ENCODE results near the gene KDM4F.

The KDM4F gene

DNA sequence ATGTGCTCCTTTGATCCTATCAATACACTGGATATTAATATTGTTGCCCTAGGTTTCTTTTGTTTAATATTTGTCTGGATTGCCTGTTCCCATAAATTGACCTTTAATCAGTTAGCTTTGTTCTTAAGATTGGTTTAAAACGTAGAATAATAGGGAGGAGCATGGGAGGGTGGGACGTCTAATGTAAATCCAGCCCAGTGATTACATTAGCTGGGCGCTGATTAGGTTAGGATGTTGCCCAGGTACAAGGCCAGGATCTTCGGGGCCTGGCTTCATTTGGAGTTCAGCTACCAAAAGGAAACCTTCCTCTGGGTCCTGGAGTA is 17.5 kb downstream of the KDM4F start, which contains the start of gene SRSF8:
Gene SRSF8, plus strand, starts transcription at position 204 of the 323 bp plus-strand sequence. CDS start 308 bp downstream, outside the sequence.
- H3K27me3 ChIP-seq (ENCODE audit: control insufficient read depth, insufficient read depth, low read length), result no peaks in the 10 kb centered on the region
- no peaks in the 10 kb centered on the region for H3K9me3 ChIP-seq (ENCODE audit: control insufficient read depth, low read depth, low read length)
- peak within 1 kb of the TSS; percentile 85 for H3K4me3 ChIP-seq (ENCODE audit: low read length)
- no peaks in the 10 kb centered on the region for H3K36me3 ChIP-seq (ENCODE audit: control insufficient read depth, low read depth, low read length)
- no peak within 1 kb of the TSS for H3K27ac ChIP-seq (ENCODE audit: low read length)
- H3K4me1 ChIP-seq (ENCODE audit: control insufficient read depth, low read depth, low read length), result peaks cover 12% of the 10 kb centered on the region
- H3K9ac ChIP-seq (ENCODE audit: low read length), result peak within 1 kb of the TSS; percentile 72

DNA sequence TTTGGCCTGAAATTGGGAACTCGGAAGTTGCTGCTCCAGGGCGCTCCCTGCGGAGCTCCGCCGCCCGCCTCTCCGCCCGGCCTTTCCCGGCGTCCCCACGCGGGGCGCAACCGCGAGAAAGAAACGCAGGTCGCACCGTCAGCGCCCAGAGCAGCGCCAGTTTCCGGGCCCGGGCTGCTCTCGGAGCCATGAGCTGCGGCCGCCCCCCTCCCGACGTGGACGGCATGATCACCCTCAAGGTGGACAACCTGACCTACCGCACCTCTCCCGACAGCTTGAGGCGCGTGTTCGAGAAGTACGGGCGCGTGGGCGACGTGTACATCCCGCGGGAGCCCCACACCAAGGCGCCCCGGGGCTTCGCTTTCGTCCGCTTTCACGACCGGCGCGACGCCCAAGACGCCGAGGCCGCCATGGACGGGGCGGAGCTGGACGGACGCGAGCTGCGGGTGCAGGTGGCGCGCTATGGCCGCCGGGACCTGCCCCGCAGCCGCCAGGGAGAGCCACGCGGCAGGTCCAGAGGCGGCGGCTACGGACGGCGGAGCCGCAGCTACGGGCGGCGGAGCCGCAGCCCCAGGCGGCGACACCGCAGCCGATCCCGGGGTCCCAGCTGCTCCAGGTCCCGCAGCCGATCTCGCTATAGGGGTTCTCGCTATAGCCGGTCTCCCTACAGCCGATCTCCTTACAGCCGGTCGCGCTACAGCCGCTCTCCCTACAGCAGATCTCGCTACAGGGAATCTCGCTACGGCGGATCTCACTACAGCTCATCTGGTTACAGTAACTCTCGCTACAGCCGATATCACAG is 18.0 kb downstream of the KDM4F start:
- Histone ChIP-seq H3K27me3 (ENCODE audit: control insufficient read depth, insufficient read depth, low read length) (no peaks in the 10 kb centered on the region), H3K36me3 (ENCODE audit: control insufficient read depth, low read depth, low read length) (no peaks in the 10 kb centered on the region), H3K27ac (ENCODE audit: low read length) (no peak overlapping the region), H3K4me1 (ENCODE audit: control insufficient read depth, low read depth, low read length) (peaks cover 12% of the 10 kb centered on the region), H3K9ac (ENCODE audit: low read length) (peak overlapping the region; percentile 72), H3K9me3 (ENCODE audit: control insufficient read depth, low read depth, low read length) (no peaks in the 10 kb centered on the region), H3K4me3 (ENCODE audit: low read length) (peak overlapping the region; percentile 85)

DNA sequence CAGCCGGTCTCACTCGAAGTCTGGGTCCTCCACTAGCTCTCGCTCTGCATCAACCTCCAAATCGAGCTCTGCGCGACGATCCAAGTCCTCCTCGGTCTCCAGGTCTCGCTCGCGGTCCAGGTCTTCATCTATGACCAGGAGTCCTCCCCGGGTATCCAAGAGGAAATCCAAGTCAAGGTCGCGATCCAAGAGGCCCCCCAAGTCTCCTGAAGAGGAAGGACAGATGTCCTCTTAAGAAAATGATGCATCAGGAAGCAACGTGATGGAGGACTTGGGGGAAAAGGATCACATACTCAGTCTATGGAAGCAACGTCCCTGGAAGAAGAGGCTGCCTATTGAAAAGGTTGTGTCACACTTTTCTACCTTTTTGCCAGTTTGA is 18.6 kb downstream of the KDM4F start:
- no peak overlapping the region for H3K27ac ChIP-seq (ENCODE audit: low read length)
- H3K9me3 ChIP-seq (ENCODE audit: control insufficient read depth, low read depth, low read length), result no peaks in the 10 kb centered on the region
- no peaks in the 10 kb centered on the region for H3K27me3 ChIP-seq (ENCODE audit: control insufficient read depth, insufficient read depth, low read length)
- H3K36me3 ChIP-seq (ENCODE audit: control insufficient read depth, low read depth, low read length), result no peaks in the 10 kb centered on the region
- H3K9ac ChIP-seq (ENCODE audit: low read length), result peak overlapping the region; percentile 72
- peaks cover 12% of the 10 kb centered on the region for H3K4me1 ChIP-seq (ENCODE audit: control insufficient read depth, low read depth, low read length)
- H3K4me3 ChIP-seq (ENCODE audit: low read length), result peak overlapping the region; percentile 85

DNA sequence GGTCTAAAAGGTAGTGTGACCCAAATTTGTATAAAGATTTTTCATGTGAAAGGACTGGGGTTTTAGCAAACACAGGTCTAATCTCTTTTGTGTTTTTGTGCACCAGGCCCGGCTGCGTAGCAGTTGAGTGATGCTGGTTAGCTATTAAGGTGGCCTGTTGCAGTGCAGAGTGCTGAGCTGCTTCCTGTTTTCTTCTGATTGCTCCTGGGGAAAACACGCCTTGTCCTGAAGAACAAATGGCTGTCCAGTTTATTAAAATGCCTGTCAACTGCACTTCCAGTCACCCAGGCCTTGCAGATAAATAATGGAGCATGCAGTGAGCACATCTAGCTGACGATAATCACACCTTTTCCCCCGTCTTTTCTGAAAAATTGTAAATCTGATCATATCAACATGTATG is 19.3 kb downstream of the KDM4F start:
- Histone ChIP-seq H3K4me3 (ENCODE audit: low read length) (peak overlapping the region; percentile 85), H3K9me3 (ENCODE audit: control insufficient read depth, low read depth, low read length) (no peaks in the 10 kb centered on the region), H3K27me3 (ENCODE audit: control insufficient read depth, insufficient read depth, low read length) (no peaks in the 10 kb centered on the region), H3K9ac (ENCODE audit: low read length) (peak overlapping the region; percentile 72), H3K36me3 (ENCODE audit: control insufficient read depth, low read depth, low read length) (no peaks in the 10 kb centered on the region), H3K4me1 (ENCODE audit: control insufficient read depth, low read depth, low read length) (peaks cover 12% of the 10 kb centered on the region), H3K27ac (ENCODE audit: low read length) (no peak overlapping the region)

DNA sequence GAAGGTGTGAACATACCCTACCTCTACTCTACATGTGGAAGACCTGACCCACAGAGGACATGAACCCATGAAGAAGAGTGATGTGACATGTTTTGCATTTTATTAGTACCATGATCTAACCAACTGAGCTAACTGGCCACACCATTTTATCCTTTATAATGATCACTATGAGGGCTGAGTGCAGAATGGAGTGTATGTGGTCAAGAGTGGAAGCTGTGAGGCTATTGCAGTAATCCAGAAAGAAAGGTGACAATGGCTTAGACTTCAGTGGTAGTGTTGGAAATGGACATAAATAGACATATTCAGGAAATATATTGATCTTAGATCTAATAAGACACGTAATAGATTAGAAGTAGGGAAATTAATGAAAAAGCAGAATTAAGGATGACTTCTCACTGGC is 21.2 kb downstream of the KDM4F start:
- Histone ChIP-seq H3K4me3 (ENCODE audit: low read length) (no peak overlapping the region), H3K4me1 (ENCODE audit: control insufficient read depth, low read depth, low read length) (peaks cover 12% of the 10 kb centered on the region), H3K9ac (ENCODE audit: low read length) (no peak overlapping the region), H3K27ac (ENCODE audit: low read length) (no peak overlapping the region), H3K9me3 (ENCODE audit: control insufficient read depth, low read depth, low read length) (no peaks in the 10 kb centered on the region), H3K36me3 (ENCODE audit: control insufficient read depth, low read depth, low read length) (no peaks in the 10 kb centered on the region), H3K27me3 (ENCODE audit: control insufficient read depth, insufficient read depth, low read length) (no peaks in the 10 kb centered on the region)

DNA sequence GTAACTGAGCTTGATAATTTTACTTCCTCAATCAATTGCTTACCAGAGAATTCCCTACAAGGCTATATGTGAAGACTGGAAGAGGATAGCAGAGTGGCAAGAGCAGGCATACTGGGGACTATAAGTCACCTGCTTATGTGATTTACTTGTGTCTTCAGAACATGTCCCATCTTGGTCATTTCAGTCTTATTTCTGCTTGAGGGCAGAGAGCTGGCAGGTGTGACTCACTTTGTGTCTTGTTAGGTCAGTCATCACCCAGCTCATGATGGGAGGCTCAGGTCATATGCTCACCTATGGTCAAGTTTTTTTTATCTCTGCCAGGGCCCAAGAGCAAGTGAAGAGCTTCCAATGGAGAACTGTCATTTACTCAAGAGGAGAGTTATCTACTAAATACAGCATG is 23.7 kb downstream of the KDM4F start:
- H3K9ac ChIP-seq (ENCODE audit: low read length), result no peak overlapping the region
- peaks cover 6% of the 10 kb centered on the region for H3K4me1 ChIP-seq (ENCODE audit: control insufficient read depth, low read depth, low read length)
- no peaks in the 10 kb centered on the region for H3K27me3 ChIP-seq (ENCODE audit: control insufficient read depth, insufficient read depth, low read length)
- no peaks in the 10 kb centered on the region for H3K9me3 ChIP-seq (ENCODE audit: control insufficient read depth, low read depth, low read length)
- H3K4me3 ChIP-seq (ENCODE audit: low read length), result no peak overlapping the region
- H3K27ac ChIP-seq (ENCODE audit: low read length), result no peak overlapping the region
- no peaks in the 10 kb centered on the region for H3K36me3 ChIP-seq (ENCODE audit: control insufficient read depth, low read depth, low read length)

DNA sequence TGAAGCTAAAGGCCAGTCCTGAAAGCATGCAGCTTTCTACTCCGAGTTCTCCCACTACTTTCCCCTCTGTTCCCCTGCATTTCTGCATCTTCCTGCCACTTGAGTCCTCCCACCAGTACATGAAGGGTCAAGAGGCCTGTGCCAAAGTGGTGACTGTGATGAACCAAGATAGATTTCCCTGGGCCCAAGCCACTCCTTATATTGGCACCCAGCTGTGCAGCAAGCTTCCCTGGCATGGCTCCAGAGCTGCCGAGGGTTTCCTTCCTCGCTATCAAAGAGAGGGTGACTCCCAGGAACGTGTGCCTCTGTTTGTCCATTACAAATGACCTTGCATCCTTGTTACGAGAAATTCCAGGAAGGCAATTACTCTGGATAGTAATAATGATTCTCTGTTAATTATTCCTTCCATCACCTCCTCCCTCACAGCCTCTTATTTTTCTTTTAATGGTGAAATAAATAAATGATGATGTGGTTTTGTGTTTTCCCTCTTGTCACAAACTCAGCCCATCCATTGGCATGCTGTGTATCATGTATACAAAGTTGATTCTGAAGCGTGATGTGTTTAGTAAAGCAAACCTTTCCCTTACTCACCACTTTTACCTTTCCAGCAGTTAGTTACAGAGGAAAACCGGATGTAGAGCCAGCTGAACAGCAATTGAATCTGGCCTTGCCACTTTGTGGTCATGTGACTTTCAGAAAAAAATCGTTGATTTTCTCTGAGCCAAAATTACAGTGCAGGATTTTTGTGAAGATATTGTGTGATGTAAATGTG is 25.8 kb downstream of the KDM4F start:
- H3K9ac ChIP-seq (ENCODE audit: low read length), result no peak overlapping the region
- no peak overlapping the region for H3K4me3 ChIP-seq (ENCODE audit: low read length)
- H3K4me1 ChIP-seq (ENCODE audit: control insufficient read depth, low read depth, low read length), result no peaks in the 10 kb centered on the region
- no peaks in the 10 kb centered on the region for H3K36me3 ChIP-seq (ENCODE audit: control insufficient read depth, low read depth, low read length)
- H3K9me3 ChIP-seq (ENCODE audit: control insufficient read depth, low read depth, low read length), result no peaks in the 10 kb centered on the region
- H3K27ac ChIP-seq (ENCODE audit: low read length), result no peak overlapping the region
- H3K27me3 ChIP-seq (ENCODE audit: control insufficient read depth, insufficient read depth, low read length), result no peaks in the 10 kb centered on the region

DNA sequence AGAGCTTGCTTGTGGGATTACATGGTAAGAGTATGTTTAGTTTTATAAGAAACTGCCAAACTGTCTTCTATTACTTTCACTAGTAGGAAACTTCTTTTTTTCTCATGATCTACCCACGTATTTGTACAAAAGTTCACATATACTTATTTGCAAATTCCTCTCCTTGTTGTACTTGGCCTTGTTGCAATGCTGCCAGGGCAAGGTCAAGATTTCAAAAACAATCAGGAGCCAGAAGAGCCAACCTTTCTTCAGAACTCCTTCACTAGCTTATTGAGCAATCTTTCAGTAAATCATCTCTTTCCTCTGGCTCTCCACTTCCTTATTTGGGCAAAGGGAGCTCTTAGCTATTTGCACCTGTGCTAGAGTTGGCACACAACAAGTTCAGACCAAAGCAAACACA is 27.2 kb downstream of the KDM4F start:
- Histone ChIP-seq H3K4me3 (ENCODE audit: low read length) (no peak overlapping the region), H3K36me3 (ENCODE audit: control insufficient read depth, low read depth, low read length) (no peaks in the 10 kb centered on the region), H3K27ac (ENCODE audit: low read length) (no peak overlapping the region), H3K9ac (ENCODE audit: low read length) (no peak overlapping the region), H3K9me3 (ENCODE audit: control insufficient read depth, low read depth, low read length) (no peaks in the 10 kb centered on the region), H3K27me3 (ENCODE audit: control insufficient read depth, insufficient read depth, low read length) (no peaks in the 10 kb centered on the region), H3K4me1 (ENCODE audit: control insufficient read depth, low read depth, low read length) (peaks cover 2% of the 10 kb centered on the region)

DNA sequence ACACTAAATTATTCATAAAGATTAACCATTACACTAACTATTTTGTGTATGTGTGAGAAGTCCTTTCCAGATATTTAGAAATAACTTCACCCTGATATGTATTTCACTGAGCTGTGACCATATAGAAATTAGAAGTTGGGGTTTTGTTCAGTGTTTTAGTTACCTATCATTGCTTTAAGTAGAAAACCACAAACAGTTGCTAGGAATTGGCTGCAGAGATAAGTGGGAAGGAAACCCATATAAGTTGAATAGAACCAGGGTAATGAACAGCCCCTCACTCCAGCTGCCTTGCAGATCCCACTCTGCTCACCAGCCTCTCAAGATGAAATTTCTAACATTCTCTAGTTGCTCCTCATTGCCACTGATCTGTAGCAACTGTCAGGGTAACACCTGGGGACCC is 27.8 kb downstream of the KDM4F start:
- no peaks in the 10 kb centered on the region for H3K27me3 ChIP-seq (ENCODE audit: control insufficient read depth, insufficient read depth, low read length)
- H3K36me3 ChIP-seq (ENCODE audit: control insufficient read depth, low read depth, low read length), result no peaks in the 10 kb centered on the region
- peaks cover 6% of the 10 kb centered on the region for H3K4me1 ChIP-seq (ENCODE audit: control insufficient read depth, low read depth, low read length)
- H3K27ac ChIP-seq (ENCODE audit: low read length), result no peak overlapping the region
- no peak overlapping the region for H3K4me3 ChIP-seq (ENCODE audit: low read length)
- H3K9ac ChIP-seq (ENCODE audit: low read length), result no peak overlapping the region
- no peaks in the 10 kb centered on the region for H3K9me3 ChIP-seq (ENCODE audit: control insufficient read depth, low read depth, low read length)

DNA sequence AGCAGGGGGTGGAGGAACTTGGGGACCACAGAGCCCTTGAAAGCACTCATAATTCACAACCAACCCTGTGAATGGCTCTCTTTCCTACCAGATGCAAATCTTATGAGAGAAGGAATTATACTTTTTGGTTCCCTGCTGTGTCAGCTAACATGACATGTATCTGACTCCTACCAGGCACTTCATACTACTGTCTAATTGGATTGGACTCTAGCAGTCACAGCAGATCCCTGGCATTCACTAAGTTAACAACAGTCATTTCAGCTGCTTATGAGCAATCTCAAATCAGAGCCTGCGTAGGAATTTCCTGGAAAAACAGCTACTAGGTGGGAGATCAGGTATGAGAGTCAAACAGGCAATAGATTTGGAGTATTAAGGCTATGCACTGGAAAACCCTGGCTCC is 29.3 kb downstream of the KDM4F start:
- H3K9ac ChIP-seq (ENCODE audit: low read length), result no peak overlapping the region
- no peaks in the 10 kb centered on the region for H3K9me3 ChIP-seq (ENCODE audit: control insufficient read depth, low read depth, low read length)

DNA sequence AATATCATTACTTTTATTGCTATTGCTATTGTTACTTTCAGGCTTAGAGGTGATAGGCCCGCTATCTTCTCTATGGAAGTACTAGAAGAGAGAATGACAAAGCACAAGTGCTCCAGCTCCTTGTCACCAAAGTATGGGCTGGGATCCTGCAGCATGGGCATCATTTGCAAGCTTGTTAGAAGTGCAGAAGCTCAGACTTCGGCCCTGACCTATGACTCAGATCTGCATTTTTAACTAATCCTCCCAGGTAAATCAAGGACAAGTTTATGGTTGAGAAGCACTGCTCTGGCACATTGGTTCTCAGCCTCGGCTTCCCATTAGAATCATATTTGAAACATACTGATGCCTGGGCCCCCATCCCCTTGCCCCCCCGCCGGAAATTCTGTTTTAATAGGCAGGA is 31.8 kb downstream of the KDM4F start:
- peaks cover 6% of the 10 kb centered on the region for H3K4me1 ChIP-seq (ENCODE audit: control insufficient read depth, low read depth, low read length)
- H3K36me3 ChIP-seq (ENCODE audit: control insufficient read depth, low read depth, low read length), result no peaks in the 10 kb centered on the region
- H3K9me3 ChIP-seq (ENCODE audit: control insufficient read depth, low read depth, low read length), result no peaks in the 10 kb centered on the region
- H3K27me3 ChIP-seq (ENCODE audit: control insufficient read depth, insufficient read depth, low read length), result no peaks in the 10 kb centered on the region
- no peak overlapping the region for H3K4me3 ChIP-seq (ENCODE audit: low read length)
- no peak overlapping the region for H3K27ac ChIP-seq (ENCODE audit: low read length)
- H3K9ac ChIP-seq (ENCODE audit: low read length), result no peak overlapping the region

More for the DNA sequence above, 29.3 kb downstream of the KDM4F start:
- Histone ChIP-seq H3K36me3 (ENCODE audit: control insufficient read depth, low read depth, low read length) (no peaks in the 10 kb centered on the region), H3K27me3 (ENCODE audit: control insufficient read depth, insufficient read depth, low read length) (no peaks in the 10 kb centered on the region), H3K4me1 (ENCODE audit: control insufficient read depth, low read depth, low read length) (peaks cover 6% of the 10 kb centered on the region), H3K27ac (ENCODE audit: low read length) (no peak overlapping the region), H3K4me3 (ENCODE audit: low read length) (no peak overlapping the region)

DNA sequence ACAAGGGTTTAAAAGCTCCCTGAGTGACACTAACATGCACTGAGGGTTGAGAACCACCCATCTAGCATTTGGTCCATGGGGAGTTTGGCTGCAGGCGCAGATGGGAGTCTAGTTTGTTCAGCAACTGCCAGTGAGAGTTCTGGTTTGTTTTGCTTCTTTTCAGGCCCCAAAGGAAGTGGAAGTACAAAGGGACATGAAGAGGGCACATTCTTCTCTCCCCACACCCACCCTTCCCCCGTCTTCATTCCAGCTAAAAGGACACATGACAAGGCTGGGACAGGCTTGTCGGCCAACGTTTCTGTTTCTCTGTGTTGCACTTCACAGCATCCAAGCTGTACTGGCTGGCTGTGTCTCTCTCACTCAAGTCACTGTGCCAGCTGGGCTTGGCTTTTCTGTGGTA is 32.2 kb downstream of the KDM4F start:
- H3K4me1 ChIP-seq (ENCODE audit: control insufficient read depth, low read depth, low read length), result peaks cover 6% of the 10 kb centered on the region
- H3K4me3 ChIP-seq (ENCODE audit: low read length), result no peak overlapping the region
- no peaks in the 10 kb centered on the region for H3K9me3 ChIP-seq (ENCODE audit: control insufficient read depth, low read depth, low read length)
- H3K9ac ChIP-seq (ENCODE audit: low read length), result no peak overlapping the region
- no peaks in the 10 kb centered on the region for H3K36me3 ChIP-seq (ENCODE audit: control insufficient read depth, low read depth, low read length)
- H3K27ac ChIP-seq (ENCODE audit: low read length), result no peak overlapping the region
- H3K27me3 ChIP-seq (ENCODE audit: control insufficient read depth, insufficient read depth, low read length), result no peaks in the 10 kb centered on the region

All from iPS-18a (cell line).